Ecto neural progenitor cell (in vitro differentiated cells): ENCODE results near the gene TIAM1.

Experiments
- DNase-seq: peaks from one replicate; pipeline ENCODE4 v3.0.0-alpha.2; 2018; ENCODE audit warnings: low spot score

Gene TIAM1

DNA sequence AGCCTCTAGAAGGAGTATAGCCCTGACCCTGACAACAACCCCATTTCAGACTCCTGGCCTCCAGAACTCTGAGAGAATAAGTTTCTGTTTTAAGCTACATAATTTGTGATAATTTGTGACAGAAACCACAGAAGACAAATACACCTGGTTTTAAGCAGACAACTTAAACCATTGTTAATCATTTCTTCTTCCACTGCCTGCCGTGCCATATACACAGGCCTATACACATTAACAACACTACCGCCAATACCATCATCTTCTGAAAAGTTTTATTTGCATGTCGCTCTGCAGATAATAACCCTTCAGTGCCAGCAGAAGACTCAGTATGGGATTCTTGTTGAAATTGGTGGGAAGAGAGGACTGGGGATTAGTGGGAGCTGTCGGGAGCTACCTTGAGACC lies 265.8 kb downstream of the TIAM1 start:
- no peak for DNase-seq

DNA sequence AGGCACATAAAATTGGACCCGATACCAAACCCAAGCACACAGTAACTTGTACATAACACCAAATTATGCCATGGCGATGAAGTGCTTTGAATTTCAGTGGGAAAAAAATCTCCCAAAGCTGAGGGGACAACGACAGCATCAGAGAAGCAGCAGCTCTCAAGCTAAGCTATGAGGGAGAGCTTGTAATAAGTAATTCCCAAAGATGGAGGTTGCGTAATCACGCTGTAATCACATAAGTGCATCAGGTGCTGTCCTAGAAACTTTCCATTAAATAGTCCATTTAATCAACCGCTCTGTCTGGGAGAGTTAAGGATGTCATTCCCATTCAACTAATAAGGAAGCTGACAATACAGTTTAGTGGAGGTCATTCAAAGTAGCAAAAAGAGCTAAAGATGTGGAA lies 268.2 kb downstream of the TIAM1 start:
- no peak for DNase-seq

DNA sequence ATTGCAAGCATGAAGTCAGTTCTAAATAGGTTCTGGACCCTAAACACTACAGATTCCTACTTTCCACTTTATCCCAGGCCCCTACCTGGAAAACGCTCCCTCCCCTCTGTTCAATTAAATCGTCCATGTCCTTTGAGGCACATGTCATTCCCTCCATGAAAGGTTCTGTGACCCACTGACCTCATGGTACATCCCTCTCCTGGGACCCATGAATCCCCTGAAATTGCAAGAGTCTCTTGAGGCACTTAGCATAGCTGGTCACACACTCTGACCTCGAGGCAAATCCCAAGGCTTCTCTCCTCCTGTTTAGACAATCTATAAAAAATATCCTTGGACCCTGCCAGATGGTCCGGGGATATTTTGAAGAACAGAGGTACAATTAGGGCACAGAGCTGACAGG lies 271.5 kb downstream of the TIAM1 start:
- no peak for DNase-seq
